ENCODE data around the gene TLE2.

DNA sequence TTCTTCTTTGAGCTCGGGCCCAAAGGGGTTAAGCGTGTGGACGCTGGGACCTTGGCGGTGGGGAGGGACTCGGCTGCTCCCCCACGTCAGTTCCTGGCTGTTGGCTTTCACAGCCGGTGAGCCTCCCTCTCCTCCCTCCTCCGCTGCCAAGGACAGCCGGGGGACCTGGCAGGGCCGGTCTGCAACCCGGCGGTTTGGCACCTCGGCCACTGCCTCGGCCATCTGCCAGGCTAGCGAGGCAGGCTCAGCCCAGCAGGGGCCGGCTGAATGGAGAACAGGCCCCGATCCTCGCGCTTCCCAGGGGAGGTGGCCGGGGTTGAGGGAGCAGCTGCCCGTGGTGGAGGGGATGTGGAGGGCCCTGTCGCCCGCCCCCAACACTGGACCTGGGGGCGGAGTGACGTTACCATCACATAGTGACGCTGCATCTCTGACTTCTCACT is 28.2 kb upstream of the TLE2 start:
- peak in 4 of 11 experiments; percentile 3 to 23 (median 20) for TF ChIP-seq CTCF (IDR thresholded peaks at IDR 0.05 in 8 of 11, conservative IDR thresholded peaks at IDR 0.05 in 3 of 11)
- TF ChIP-seq POLR2A (IDR thresholded peaks at IDR 0.05) = no peak

Data from spleen (tissue), 7 donors.